SW 1271 (cell line): ENCODE measurements around the gene CASQ1.

Source experiments
- DNase-seq, 2 experiments: peaks; one replicate each; lab custom pipeline; 2025; lab: John Stamatoyannopoulos, UW

Gene CASQ1

DNA sequence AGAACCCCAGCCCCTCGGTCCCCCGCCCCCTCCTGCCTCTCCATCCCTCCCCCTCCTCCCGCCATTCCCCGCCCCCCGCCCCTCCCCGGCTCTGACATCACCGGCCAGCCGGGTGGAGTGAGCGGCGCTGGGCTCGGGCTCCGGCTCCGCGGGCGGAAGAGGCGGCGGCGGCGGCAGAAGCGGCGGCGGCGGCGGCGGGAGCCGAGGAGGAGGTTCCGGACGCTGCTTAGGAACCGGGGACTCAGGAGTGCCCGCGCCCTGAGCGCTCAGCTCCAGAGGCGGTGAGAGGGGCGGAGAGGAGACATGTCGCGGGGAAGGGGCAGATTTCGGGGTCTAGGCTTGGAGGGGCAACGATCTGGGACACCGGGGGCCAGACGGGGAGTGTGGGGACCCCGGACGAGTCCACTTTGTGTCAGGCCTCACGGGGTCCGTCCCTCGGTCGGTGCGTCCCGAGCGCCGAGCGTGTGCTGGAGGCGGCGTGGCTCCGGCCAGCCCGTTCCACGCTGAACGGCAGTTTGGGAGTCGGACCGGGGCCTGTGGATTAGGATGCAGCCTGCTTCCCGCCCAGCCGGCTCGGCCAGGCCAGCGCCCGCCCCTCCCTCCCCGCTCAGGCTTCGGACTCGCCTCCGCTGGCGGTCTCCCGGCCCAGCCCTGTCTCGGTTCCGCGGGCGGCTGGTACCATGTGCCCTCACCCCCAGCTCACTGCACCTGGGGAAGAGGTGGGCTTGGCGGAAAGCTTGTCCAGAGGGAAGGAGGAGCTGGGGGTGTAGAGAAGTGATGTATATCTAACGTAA, 15.1 kb downstream of the CASQ1 start, which contains the start of gene PEA15:
Gene PEA15, plus strand, starts transcription at position 143 of the 794 bp plus-strand sequence. CDS start 6,161 bp downstream, outside the sequence.
- DNase-seq, result peak; percentile 6 to 24

DNA sequence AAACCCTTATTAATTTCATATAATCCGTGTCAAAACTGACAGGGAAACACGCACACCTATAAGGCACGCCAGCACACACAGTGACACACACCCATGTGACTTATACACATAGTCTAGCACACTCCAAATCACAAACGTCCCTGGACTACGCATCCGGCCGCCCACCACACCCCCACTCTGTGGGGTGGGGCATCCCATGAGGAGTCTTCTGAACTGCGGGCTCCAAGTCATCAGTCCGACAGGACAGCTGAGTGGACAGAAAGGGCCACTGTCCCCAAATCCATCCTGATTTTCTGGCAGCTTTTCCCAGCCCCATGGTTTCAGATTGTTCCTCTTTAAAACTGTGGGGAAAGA, 15.6 kb downstream of the CASQ1 start:
- DNase-seq, result peak; percentile 8 to 21

DNA sequence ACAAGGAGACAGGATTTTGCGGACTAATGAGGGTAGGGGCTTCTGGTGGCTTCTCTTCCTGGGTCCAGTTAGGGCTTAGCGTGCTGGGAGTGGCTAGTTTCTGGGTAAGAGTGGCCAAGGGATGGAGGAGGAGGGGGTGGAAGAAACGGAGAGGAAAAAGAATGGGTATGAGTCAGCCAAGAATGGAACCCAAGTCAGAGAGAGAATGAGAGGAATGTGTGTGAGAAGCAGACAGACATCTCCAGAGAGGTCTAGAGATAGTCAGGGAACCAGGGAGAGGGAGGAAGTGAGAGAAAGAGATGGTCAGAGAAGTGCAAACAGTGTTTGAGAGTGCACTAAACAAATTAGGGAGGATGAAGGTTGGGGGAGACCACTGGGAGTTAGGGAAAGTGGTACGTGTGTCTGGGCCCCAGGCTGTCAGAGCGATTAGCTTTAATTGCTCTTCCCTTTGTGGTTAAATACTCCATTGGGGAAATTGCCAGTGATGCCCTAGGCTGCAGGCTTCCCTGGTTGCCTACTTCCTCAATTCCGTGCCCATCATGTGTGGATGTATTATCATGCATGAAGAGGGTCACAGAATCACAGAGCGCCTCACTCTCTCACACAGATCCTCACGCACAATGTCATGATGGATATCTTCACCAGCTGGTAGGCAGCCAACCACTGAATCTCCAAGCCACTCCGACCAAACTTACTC, 16.2 kb downstream of the CASQ1 start:
- peak in 1 of 2 experiments; percentile 42 for DNase-seq

DNA sequence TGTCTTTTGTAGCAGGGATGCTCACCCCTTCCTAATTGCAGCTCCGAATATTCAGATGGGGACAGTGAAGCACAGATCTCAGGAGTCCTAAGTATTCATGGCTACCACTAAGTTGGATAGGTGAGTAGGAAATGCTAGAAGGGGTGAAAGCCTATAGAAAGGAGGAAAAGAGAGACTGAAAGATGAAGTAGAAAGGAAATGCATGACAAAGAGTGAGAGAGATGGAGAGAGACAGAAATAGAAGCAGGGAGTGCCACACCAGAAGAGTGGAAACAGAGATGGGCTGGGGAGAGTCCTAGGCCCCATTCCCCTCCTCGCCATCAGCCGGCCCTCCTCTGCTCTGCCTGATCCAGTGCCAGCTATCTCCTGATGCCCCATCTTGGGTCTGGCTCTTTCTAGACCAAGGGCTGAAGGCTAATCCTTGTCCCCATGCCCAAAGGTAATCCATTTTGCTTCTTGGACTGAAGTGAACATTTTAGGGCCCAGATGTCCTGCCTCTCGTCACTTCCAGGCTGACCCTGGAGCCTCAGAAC, 16.8 kb downstream of the CASQ1 start:
- no peak for DNase-seq

DNA sequence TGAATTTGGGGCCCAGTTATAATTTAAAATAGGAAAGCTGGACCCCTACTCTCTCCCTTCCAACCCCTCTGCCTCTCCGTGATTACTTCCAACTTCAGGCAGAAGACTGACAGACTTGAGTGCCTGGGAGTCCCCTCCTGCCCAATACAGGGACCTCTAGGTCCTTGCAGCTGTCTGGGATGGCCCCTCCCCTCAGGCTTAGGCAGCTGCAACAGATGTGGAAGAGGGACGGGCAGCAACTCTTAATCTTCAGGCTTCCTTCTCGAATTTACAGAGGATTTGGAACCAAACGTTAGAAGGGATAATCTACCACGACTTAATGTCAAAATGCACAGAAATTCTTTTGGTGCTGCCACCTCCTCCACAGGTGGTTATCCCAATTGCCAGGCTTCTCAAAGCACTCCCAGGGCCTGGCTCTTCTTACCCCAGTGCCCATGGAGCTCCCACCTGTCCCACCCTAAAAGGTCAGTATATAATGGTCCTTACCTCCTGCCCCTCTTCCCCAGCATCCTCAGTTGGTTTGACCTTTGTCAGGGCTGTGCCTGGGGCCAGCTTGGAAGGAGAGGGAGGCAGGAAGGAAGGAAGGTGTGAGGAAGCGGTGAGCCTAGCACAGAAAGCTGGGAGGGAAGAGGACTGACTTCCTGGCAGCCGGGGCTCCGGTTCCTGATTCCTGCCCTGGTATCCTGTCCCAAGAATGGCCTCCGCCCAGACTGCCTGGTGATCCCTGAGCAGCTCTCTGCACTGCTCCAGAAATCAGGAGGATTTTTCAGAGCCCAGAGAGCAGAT, 17.6 kb downstream of the CASQ1 start:
- no peak for DNase-seq

DNA sequence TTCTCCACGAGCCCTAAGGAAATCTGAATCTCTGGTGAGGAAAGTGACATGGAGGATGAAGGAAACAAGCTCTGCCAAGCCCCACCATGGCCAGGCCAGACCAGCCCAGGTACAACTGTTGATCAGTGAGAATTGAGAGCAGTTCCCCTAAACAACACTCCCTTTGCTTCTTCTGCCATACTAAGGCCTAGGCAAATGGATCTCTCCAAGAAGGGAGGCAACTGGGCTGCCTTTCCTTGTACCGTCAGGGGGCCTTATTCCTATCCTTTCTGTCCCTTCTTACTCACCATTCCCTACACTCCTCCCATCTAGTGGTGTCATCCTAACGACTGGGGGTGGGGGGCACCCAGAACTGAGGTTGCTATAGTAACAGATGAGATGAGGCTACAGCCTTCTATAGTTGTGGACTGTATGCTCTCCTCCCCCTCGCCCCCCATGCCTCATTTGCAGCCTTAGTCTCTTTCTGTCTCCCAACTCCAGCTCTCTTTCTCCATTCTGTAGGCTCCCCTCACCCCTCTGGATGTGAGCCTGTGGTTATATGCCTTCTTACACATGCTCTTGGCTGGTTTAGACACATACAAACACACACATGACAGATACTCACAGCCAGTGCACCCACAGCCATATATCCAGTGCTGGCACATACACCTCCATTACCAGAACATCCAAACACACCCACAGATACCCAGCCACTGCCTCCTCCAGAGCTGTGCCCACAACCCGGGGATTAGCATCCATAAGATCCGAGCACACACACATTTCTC, 18.4 kb downstream of the CASQ1 start:
- DNase-seq, result no peak

DNA sequence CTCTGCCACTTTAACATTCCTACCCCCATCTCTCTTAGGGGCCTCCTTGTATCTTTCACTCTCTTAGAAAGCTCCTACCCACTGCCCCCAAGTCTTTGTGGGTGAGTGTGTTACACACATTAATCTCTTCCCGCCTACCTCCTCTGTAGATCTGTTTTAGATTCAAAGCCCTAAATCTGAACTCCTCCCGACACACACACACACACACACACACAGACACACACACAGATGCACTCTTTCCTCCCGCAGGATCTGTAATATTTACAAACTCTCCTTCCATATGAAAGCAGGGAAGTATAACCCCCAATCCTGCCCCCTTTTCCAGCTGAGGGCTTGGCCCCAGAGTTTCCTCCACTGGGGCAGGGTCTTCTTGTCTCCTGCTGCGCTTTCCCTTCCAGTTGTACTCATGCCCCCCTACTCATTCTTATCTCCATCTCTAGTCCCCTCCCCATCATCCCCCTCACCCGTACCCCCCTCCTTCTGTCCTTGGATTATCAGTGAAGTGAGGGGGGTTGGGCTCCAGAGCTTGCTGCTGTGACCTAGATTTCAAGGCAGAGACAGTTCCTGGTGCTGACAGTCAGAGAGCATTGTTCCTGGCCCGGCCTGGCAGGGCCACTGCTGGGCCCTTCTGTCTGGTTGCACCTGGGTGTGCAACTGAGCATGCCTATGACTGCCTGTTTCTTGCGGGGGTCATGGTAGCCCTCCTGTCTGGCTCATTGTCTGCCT, 19.1 kb downstream of the CASQ1 start:
- DNase-seq, result no peak

DNA sequence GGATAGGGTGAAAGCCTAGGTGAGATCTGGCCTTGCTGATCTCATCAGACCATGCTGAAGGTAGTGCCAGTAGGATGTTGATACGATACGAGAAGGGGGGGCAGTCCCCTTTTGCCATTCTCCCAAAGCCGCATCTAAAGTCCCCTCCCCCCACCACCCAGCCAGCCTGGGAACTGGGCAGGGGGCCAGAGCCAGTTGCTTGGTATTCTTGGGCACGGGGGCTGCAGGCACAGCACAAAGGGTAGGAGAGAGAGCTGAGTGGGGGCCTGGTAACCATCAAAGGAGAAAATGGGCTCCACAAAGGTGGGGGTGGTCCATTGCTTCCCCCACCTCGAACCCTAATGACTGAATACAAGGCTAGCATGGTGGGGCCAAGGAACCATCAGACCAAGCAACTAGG, 20.2 kb downstream of the CASQ1 start:
- no peak for DNase-seq

DNA sequence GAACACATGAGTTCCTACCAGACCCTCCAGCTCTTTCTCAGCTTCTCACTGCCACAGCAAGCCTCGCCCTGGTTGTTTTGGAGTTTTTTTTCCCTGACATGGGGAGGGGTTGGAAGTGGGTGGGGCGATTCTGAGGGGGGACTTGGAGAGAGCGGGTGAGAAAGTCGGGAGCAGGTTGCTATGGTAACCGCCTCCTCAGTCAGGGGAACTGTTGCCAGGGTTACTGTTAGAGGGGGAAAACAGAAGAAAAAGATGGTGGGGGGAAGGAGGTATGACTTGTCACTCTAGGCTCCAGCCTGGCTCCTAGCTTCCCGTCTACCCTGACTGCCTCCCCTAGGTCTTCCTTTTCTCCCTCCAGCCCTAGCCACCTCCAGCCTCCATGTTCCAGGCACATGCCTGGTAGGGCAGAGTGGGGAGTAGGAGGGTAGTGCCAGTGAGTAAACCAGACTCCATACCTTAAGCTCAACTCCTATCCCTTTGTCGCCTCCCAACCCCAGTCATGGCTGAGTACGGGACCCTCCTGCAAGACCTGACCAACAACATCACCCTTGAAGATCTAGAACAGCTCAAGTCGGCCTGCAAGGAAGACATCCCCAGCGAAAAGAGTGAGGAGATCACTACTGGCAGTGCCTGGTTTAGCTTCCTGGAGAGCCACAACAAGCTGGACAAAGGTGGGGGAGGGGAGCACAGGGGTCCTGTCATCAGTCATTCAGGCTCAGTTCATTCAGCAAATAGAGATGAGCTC, 20.8 kb downstream of the CASQ1 start:
- DNase-seq, result no peak

DNA sequence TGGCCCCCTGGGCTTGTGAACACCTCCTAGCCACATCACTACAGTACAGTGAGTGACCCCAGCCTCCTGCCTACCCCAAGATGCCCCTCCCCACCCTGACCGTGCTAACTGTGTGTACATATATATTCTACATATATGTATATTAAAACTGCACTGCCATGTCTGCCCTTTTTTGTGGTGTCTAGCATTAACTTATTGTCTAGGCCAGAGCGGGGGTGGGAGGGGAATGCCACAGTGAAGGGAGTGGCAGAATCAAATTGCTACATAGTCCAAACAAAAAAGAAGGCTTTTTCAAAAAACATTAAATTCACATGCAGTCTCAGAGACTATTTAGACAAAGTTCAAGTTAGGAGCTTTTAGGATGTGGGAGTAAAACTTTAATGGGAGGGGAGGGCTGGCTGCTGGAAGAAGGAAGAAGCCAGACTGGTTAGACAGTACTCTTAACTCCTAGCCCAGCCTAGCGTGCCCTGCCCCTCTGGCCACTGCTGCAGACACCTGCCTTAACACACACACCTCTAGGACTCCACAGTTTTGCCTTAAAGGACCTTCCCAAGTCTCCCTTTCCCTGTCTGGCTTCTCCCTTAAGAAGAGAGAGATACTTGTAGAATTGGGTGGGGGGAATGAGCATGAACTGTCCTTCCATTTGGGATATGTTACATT, 24.2 kb downstream of the CASQ1 start:
- DNase-seq, result no peak

DNA sequence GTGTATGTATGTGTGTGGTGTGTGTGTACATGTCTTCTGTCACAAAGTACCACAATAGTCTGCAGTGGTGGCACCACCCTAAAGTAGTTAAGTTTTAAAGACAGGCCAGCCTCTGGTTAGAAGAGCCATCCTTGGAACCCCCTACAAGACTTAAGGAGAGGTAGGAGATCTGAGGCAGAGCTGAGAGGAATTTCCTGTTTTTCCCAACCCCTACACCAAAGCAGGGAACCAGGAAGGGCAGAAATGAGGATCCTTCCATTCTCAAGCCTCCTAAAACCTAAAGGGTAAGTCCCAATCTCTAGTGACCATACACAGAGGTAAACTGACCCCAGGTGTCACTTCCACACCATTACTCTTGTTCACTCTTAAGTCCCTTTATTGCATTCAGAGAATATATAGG, 25.9 kb downstream of the CASQ1 start:
- no peak for DNase-seq

DNA sequence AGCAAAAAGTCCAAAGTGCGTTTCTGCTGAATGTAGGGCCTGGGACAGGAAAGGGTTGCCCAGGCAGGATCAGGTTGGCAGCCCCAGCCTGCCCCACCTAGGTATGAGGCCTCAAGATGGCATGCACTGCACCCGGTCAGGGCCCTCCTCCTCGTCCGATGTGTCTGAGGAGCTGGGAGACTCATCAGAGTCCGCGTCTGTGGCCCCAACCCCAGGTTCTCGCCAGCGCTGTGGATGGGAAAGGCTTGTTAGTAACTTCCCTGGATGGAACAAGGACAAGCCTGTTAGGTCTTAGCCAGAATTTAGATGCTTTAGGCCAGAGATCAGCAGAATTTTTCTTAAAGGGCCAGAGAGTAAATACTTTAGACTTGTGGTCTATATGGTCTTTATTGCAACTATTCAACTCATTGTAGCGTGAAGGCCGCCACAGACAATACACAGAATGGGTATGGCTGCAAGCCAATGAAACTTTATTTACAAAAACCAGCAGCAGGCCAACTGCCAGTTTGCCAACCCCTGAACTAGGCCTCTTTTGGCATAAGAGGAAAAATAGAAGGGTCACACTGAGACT, 27.2 kb downstream of the CASQ1 start:
- no peak for DNase-seq

DNA sequence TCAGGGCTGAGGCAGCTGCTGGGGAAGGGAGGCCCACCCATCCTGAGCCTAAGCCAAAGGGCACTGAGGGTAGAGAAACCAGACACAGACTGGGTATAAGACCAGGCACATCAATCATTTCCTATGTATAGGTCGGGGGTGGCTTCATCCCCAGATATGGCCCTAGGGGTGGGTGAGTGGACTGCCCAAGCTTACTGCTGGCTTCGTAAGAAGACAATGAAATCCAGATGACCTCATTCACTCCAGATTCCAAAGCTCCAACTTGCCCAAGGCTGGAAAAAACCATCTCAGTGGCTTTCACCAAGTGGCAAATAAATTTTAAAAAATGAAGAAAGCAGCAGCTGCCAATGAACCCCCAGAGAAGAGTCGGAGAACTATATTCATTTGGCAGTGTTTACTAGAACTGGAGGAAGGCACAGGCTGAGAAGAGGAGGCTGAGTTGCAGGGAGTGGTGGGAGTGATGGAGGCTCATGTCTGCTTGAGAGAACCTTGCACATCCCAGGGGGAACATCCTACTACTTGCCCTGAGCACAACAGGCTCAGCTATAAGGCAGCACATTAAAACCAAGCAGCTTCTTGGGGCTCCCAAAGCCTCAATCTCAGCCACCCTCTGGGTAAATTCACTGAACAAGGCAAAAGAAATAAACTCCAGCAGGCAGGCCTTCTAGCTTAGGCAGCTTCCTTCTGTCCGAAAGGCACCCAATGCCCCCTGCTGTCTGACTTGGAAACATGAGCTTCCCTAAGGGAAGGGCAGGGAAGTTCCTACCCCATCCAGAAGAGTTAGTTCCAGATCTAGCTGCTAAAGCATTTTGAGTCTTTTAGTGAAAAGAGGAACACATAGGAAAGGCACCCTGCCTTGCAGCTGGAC, 28.9 kb downstream of the CASQ1 start:
- DNase-seq, result peak in 1 of 2 experiments; percentile 5

DNA sequence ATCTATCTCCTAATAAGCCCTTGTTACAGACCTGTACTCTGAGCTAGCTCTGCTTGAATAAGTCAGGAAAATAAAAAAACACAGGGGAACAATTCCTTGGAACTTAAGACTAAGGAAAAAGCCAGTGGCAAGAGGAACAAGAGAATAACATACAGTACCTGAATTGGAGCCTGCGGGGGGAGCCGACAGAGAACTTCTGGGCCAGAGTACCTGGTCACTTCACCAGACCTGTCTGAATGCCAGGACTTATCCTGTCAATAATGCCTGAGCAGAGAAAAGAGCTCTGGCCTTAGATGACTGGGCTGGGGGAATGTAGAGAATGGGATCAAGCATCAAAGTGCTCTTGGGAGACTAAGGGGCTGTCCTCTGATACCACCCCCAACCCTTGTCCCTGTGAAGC, 29.9 kb downstream of the CASQ1 start:
- DNase-seq, result no peak

DNA sequence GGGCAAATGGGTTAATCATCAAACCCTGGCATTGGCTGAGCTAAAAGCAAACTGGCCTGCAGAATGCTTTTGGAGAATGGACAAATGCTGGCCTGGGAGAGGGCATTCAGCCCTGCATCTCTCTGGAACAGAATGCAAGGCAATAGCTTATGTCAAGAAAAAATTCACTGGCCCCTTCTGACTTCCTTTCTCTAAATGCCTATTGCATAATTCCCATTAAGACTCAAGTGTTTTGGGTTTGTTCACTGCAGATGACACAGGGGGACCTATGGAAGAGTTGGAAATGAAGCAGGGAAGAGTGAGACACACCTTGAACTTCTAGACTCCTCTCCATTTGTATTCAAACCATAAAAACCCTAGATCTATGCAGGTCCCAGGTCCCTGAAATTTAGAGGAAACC, 30.7 kb downstream of the CASQ1 start:
- no peak for DNase-seq

DNA sequence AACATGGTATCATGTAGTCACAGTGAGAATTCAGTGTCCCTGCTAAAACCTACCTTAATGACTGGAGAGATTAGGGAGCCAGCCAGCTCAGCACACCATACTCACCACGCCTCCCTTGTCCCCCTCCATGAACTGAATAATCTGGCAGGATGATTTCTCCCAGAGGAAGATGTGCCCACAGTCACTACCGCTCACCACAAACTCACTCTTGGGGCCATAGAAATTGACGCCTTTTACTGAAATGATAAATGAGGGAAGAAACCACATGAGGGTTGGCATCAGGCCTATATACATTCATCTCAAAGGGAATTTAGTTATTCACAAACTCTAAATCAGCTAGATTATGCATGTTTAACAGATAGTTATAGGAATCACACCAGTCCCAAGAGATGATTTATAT, 32.2 kb downstream of the CASQ1 start:
- DNase-seq, result no peak

DNA sequence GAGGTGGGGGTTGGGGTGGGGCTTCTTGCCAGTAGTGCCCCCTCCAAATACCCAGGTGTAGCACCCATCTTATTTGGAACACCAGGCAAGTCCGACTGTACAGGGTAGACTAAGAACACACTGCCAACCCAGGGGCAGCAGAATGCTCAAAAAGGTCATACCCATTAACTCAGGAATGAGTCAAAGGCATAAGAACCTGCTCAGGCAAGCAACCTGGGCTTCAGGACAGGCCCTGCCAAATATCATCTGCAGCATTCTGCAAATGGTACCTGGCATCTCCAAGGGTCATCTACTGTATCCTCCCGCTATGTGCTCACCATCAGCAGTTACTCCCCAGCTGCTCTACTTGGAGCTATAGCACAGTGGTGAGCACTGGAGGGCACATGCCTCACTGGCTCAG, 34.2 kb downstream of the CASQ1 start:
- DNase-seq, result no peak

DNA sequence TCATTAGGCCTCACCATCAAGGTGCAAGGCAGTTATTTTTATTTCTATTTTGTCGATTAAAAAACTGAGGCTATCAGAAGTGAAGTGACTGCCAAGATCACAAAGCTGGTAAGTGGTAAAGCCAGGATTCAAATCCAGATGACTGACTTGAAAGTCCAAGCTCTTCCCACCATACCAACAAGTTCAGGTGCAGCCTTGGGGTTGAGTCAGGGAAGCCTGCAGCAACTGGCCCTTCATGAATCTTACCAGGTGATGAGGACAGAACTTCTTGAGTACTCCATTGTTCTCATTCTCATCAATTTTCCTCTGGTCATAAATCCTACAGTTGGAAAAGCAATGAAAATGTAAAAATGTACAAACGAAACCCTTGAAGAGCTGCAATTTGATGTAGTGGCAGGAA, 35.0 kb downstream of the CASQ1 start:
- no peak for DNase-seq
